ENCODE results near the gene MCCC2. TPM values are rescaled to one million over a fixed set of nuclear protein-coding genes. Genes with fewer than 3 reads are reported as not detected.

The MCCC2 gene
- total RNA-seq, 1 donor from 2014 or later, result 13.8 TPM

- no peaks in the 10 kb centered on the region for H3K27me3 ChIP-seq
- H3K4me1 ChIP-seq, result no peaks in the 10 kb centered on the region
- intact Hi-C loops (cut with DNase I), result no loop called here
- TF ChIP-seq, protein P1, sequence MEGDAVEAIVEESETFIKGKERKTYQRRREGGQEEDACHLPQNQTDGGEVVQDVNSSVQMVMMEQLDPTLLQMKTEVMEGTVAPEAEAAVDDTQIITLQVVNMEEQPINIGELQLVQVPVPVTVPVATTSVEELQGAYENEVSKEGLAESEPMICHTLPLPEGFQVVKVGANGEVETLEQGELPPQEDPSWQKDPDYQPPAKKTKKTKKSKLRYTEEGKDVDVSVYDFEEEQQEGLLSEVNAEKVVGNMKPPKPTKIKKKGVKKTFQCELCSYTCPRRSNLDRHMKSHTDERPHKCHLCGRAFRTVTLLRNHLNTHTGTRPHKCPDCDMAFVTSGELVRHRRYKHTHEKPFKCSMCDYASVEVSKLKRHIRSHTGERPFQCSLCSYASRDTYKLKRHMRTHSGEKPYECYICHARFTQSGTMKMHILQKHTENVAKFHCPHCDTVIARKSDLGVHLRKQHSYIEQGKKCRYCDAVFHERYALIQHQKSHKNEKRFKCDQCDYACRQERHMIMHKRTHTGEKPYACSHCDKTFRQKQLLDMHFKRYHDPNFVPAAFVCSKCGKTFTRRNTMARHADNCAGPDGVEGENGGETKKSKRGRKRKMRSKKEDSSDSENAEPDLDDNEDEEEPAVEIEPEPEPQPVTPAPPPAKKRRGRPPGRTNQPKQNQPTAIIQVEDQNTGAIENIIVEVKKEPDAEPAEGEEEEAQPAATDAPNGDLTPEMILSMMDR (IDR thresholded peaks at IDR 0.05), result no peak
- H3K9me3 ChIP-seq, result no peaks in the 10 kb centered on the region
- H3K4me3 ChIP-seq, result no peak overlapping the region
- H3K36me3 ChIP-seq, result peaks cover 18 to 33% of the 10 kb centered on the region in 2 donors
- H3K27ac ChIP-seq, result no peak overlapping the region
- no peak for DNase-seq (ENCODE audit: low spot score in 2 of 2)
These were observed 33.5 kb downstream of the MCCC2 start for GRCh38 chr5:71620630-71621029.

- H3K27ac ChIP-seq, result no peak overlapping the region
- peaks cover 12 to 27% of the 10 kb centered on the region in 2 donors for H3K36me3 ChIP-seq
- TF ChIP-seq, protein P1 (IDR thresholded peaks at IDR 0.05), result no peak
- no peaks in the 10 kb centered on the region for H3K27me3 ChIP-seq
- no peaks in the 10 kb centered on the region for H3K9me3 ChIP-seq
- intact Hi-C loops (cut with DNase I), result no loop called here
- no peaks in the 10 kb centered on the region for H3K4me1 ChIP-seq
- H3K4me3 ChIP-seq, result no peak overlapping the region
- no peak for DNase-seq (ENCODE audit: low spot score in 2 of 2)
These were observed 34.1 kb downstream of the MCCC2 start for GRCh38 chr5:71621268-71621667.

GRCh38 chr5:71621741-71622140, 34.6 kb downstream of the MCCC2 start:
- intact Hi-C loops (cut with DNase I), result no loop called here
- no peak overlapping the region for H3K27ac ChIP-seq
- no peaks in the 10 kb centered on the region for H3K9me3 ChIP-seq
- DNase-seq (ENCODE audit: low spot score in 2 of 2), result no peak
- peaks cover 7 to 28% of the 10 kb centered on the region in 2 donors for H3K36me3 ChIP-seq
- TF ChIP-seq, protein P1 (IDR thresholded peaks at IDR 0.05), result no peak
- H3K4me1 ChIP-seq, result no peaks in the 10 kb centered on the region
- H3K4me3 ChIP-seq, result no peak overlapping the region
- no peaks in the 10 kb centered on the region for H3K27me3 ChIP-seq

GRCh38 chr5:71623221-71623794, 36.2 kb downstream of the MCCC2 start:
- no peak for DNase-seq (ENCODE audit: low spot score in 2 of 2)
- Histone ChIP-seq H3K9me3 (no peaks in the 10 kb centered on the region), H3K27ac (no peak overlapping the region), H3K4me1 (no peaks in the 10 kb centered on the region), H3K4me3 (no peak overlapping the region), H3K27me3 (no peaks in the 10 kb centered on the region), H3K36me3 (peaks cover 0 to 30% of the 10 kb centered on the region in 2 donors)
- intact Hi-C loops (cut with DNase I), result no loop called here
- TF ChIP-seq, protein P1 (IDR thresholded peaks at IDR 0.05), result no peak

DNA sequence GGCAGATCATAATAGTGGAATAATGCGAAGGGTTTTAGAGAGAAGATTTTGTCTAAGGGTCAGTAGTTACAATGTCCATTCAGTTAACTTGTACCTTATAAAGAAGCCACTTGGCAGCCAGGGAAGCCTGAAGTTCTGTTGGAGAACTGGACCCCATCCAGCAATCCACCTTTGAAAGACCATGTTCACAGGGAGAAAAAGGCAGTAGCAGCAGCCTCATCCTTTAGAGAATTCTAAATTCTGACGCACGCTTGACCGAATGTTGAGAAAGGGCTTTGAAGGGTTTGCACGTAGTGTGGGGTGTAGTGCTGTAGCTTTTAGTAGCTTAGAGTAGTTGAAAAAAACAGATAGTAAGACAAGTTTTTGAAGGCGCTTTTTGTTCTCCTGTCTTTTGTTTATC, 42.8 kb downstream of the MCCC2 start:
- H3K36me3 ChIP-seq, result peaks cover 11 to 34% of the 10 kb centered on the region in 2 donors
- TF ChIP-seq, protein P1 (IDR thresholded peaks at IDR 0.05), result no peak
- no peaks in the 10 kb centered on the region for H3K9me3 ChIP-seq
- no peak overlapping the region for H3K4me3 ChIP-seq
- no peak for DNase-seq (ENCODE audit: low spot score in 2 of 2)
- intact Hi-C loops (cut with DNase I), result no loop called here
- no peaks in the 10 kb centered on the region for H3K4me1 ChIP-seq
- H3K27me3 ChIP-seq, result no peaks in the 10 kb centered on the region
- no peak overlapping the region for H3K27ac ChIP-seq

GRCh38 chr5:71631070-71631469, 43.9 kb downstream of the MCCC2 start:
- Histone ChIP-seq H3K36me3 (peaks cover 11 to 41% of the 10 kb centered on the region in 2 donors), H3K27me3 (no peaks in the 10 kb centered on the region), H3K4me1 (no peaks in the 10 kb centered on the region), H3K9me3 (no peaks in the 10 kb centered on the region), H3K4me3 (no peak overlapping the region), H3K27ac (no peak overlapping the region)
- intact Hi-C loops (cut with DNase I), result no loop called here
- DNase-seq (ENCODE audit: low spot score in 2 of 2), result no peak
- TF ChIP-seq, protein P1 (IDR thresholded peaks at IDR 0.05), result no peak

Measured in ascending aorta (tissue), 2 donors.